ENCODE data around the gene IL2RA. TPM values are rescaled to one million over a fixed set of nuclear protein-coding genes. Genes with fewer than 3 reads are reported as not detected.
"Not testable (repeated sequence)": the region's sequence is repeated elsewhere in the genome, so short reads cannot be mapped to it uniquely, and the experiment has no call there.

Gene IL2RA
- total RNA-seq (2014; rRNA removed), result not detected in 2 replicates
- polyA plus RNA-seq (2012), result not detected

- DNase-seq (ENCODE audit: low read depth), result no peak
Measured at GRCh38 chr10:6062101-6062771, at the start of gene IL2RA. Gene IL2RA, minus strand, starts transcription at chr10:6062367. Its CDS starts 216 bp downstream, at chr10:6062151.

- no peak for DNase-seq (ENCODE audit: low read depth)
Measured at GRCh38 chr10:6110136-6110535, 48.0 kb upstream of the IL2RA start.

GRCh38 chr10:6109444-6109775, 47.2 kb upstream of the IL2RA start:
- no peak for DNase-seq (ENCODE audit: low read depth)

GRCh38 chr10:6108631-6109443, 46.7 kb upstream of the IL2RA start:
- peak; percentile 47 for DNase-seq (ENCODE audit: low read depth)

GRCh38 chr10:6108072-6108471, 45.9 kb upstream of the IL2RA start:
- no peak for DNase-seq (ENCODE audit: low read depth)

GRCh38 chr10:6107616-6108015, 45.4 kb upstream of the IL2RA start:
- DNase-seq (ENCODE audit: low read depth), result not testable (repeated sequence)

- DNase-seq (ENCODE audit: low read depth), result no peak
Measured at GRCh38 chr10:6103591-6103990, 41.4 kb upstream of the IL2RA start.

GRCh38 chr10:6102128-6102527, 40.0 kb upstream of the IL2RA start:
- DNase-seq (ENCODE audit: low read depth), result no peak

GRCh38 chr10:6101181-6101580, 39.0 kb upstream of the IL2RA start:
- no peak for DNase-seq (ENCODE audit: low read depth)

- no peak for DNase-seq (ENCODE audit: low read depth)
Measured at GRCh38 chr10:6100370-6100769, 38.2 kb upstream of the IL2RA start.

GRCh38 chr10:6098156-6098555, 36.0 kb upstream of the IL2RA start:
- no peak for DNase-seq (ENCODE audit: low read depth)

GRCh38 chr10:6097063-6097462, 34.9 kb upstream of the IL2RA start:
- DNase-seq (ENCODE audit: low read depth), result no peak

- peak; percentile 49 for DNase-seq (ENCODE audit: low read depth)
Measured at GRCh38 chr10:6095810-6096570, 33.8 kb upstream of the IL2RA start.

- no peak for DNase-seq (ENCODE audit: low read depth)
Measured at GRCh38 chr10:6092731-6093130, 30.6 kb upstream of the IL2RA start.

GRCh38 chr10:6091630-6092029, 29.5 kb upstream of the IL2RA start:
- DNase-seq (ENCODE audit: low read depth), result no peak

GRCh38 chr10:6089334-6090219, 27.4 kb upstream of the IL2RA start:
- no peak for DNase-seq (ENCODE audit: low read depth)

GRCh38 chr10:6088721-6089333, 26.7 kb upstream of the IL2RA start, which contains the start of gene RBM17:
Gene RBM17, plus strand, starts transcription at chr10:6089034. Its CDS starts 8,032 bp downstream, at chr10:6097066.
- peak; percentile 94 for DNase-seq (ENCODE audit: low read depth)

- DNase-seq (ENCODE audit: low read depth), result peak; percentile 91
Measured at GRCh38 chr10:6086375-6087233, 24.4 kb upstream of the IL2RA start.

Measured in LHCN-M2 (cell line).